GM19395 (cell line): Measurements from ENCODE around the gene RALGPS1.

ENCODE experiments used
- ATAC-seq: cut with Tn5 transposase; IDR thresholded peaks from one replicate; pipeline ENCODE4 v1.9.1; 2021; ENCODE audit warnings: mild to moderate bottlenecking, moderate library complexity; ENCODE audit not compliant: unreplicated experiment

RALGPS1 gene

GRCh38 chr9:127050152-127050551 lies 135.6 kb downstream of the RALGPS1 start:
- ATAC-seq, result no peak

GRCh38 chr9:127050591-127051001 lies 136.0 kb downstream of the RALGPS1 start:
- no peak for ATAC-seq

- no peak for ATAC-seq
These were observed 137.5 kb downstream of the RALGPS1 start for GRCh38 chr9:127051881-127052595.

GRCh38 chr9:127053057-127053821 lies 138.7 kb downstream of the RALGPS1 start:
- no peak for ATAC-seq

- ATAC-seq, result no peak
These were observed 139.4 kb downstream of the RALGPS1 start for GRCh38 chr9:127053960-127054359.

- no peak for ATAC-seq
These were observed 141.3 kb downstream of the RALGPS1 start for GRCh38 chr9:127055745-127056402.

- ATAC-seq, result no peak
These were observed 141.9 kb downstream of the RALGPS1 start for GRCh38 chr9:127056446-127056845.

- no peak for ATAC-seq
These were observed 143.5 kb downstream of the RALGPS1 start for GRCh38 chr9:127058011-127058644.

- ATAC-seq, result no peak
These were observed 144.1 kb downstream of the RALGPS1 start for GRCh38 chr9:127058645-127059021.

- ATAC-seq, result no peak
These were observed 144.4 kb downstream of the RALGPS1 start for GRCh38 chr9:127059030-127059429.

GRCh38 chr9:127059765-127060361 lies 145.3 kb downstream of the RALGPS1 start:
- no peak for ATAC-seq

GRCh38 chr9:127061411-127061810 lies 146.8 kb downstream of the RALGPS1 start:
- no peak for ATAC-seq

- ATAC-seq, result no peak
These were observed 149.8 kb downstream of the RALGPS1 start for GRCh38 chr9:127064335-127064734.

GRCh38 chr9:127065592-127065991 lies 151.0 kb downstream of the RALGPS1 start:
- no peak for ATAC-seq

- ATAC-seq, result no peak
These were observed 151.7 kb downstream of the RALGPS1 start for GRCh38 chr9:127066060-127066850.

GRCh38 chr9:127066851-127067136 lies 152.2 kb downstream of the RALGPS1 start:
- no peak for ATAC-seq

- no peak for ATAC-seq
These were observed 153.1 kb downstream of the RALGPS1 start for GRCh38 chr9:127067603-127068220.

GRCh38 chr9:127074561-127075548 lies 160.3 kb downstream of the RALGPS1 start:
- no peak for ATAC-seq
